H1 (cell line): ENCODE data around the gene DENND2A. TPM values are rescaled to one million over a fixed set of nuclear protein-coding genes. Genes with fewer than 3 reads are reported as not detected.

Source experiments
- CTCF ChIA-PET: fragments of 300-600 bp; sonication (Branson Sonifier 250); formaldehyde crosslinking; loops from one replicate; lab custom pipeline; 2021; ENCODE audit not compliant: partially characterized antibody; lab: Charles Lee
- POLR2A ChIA-PET: fragments of 300-600 bp; sonication (Branson Sonifier 250); formaldehyde crosslinking; loops from one replicate; lab custom pipeline; 2021; ENCODE audit warnings: inconsistent platforms; ENCODE audit not compliant: partially characterized antibody; lab: Charles Lee
- DNase-seq, 2 experiments: peaks; one replicate each; pipeline versions ENCODE4 v3.0.0 to v3.0.0-alpha.2; 2010 to 2022; ENCODE audit warnings: low spot score in 2 of 2, low read depth in 1 of 2, mixed read lengths in 1 of 2
- FAIRE-seq: peaks from 2 replicates; lab custom pipeline; 2011; peaks lifted over from hg19 to GRCh38; lab: Jason Lieb, UNC
- H2AFZ ChIP-seq: 2 replicates; pipeline ENCODE4 v1.8.1; 2012; ENCODE audit warnings: low read length, inconsistent platforms
- H2AK5ac ChIP-seq: 2 replicates; pipeline ENCODE4 v1.6.1; 2013; ENCODE audit warnings: low read depth, low read length
- H2BK120ac ChIP-seq: replicated peaks from 2 replicates; pipeline ENCODE3; 2013; ENCODE audit warnings: low read depth, low read length, inconsistent platforms
- H2BK12ac ChIP-seq: 2 replicates; pipeline ENCODE4 v1.6.1; 2013; ENCODE audit warnings: low read depth, low read length
- H2BK15ac ChIP-seq: 2 replicates; pipeline ENCODE4 v1.6.1; 2013; ENCODE audit warnings: low read length
- H2BK20ac ChIP-seq: 2 replicates; pipeline ENCODE4 v1.6.1; 2013; ENCODE audit warnings: low read length
- H2BK5ac ChIP-seq: 2 replicates; pipeline ENCODE4 v1.6.1; 2013; ENCODE audit warnings: low read depth, low read length
- H3K14ac ChIP-seq: 2 replicates; pipeline ENCODE4 v1.6.1; 2013; ENCODE audit warnings: inconsistent platforms; ENCODE audit not compliant: insufficient read length
- H3K18ac ChIP-seq: 2 replicates; pipeline ENCODE4 v1.6.1; 2013; ENCODE audit warnings: low read length; ENCODE audit errors: extremely low read depth
- H3K23ac ChIP-seq: 2 replicates; pipeline ENCODE4 v1.6.1; 2013; ENCODE audit warnings: inconsistent platforms; ENCODE audit not compliant: insufficient read length
- H3K23me2 ChIP-seq: 2 replicates; pipeline ENCODE4 v1.6.1; 2013; ENCODE audit warnings: low read depth, low read length
- H3K27ac ChIP-seq: 2 replicates; pipeline ENCODE4 v1.6.1; 2011; ENCODE audit warnings: low read depth, low read length, inconsistent platforms
- H3K27me3 ChIP-seq, 4 experiments: replicated peaks in 1 of 4; 1 replicate in 1 of 4; 2 replicates in 3 of 4; pipeline versions ENCODE4 v1.6.1 to v1.8.1; 2011 to 2013; ENCODE audit warnings: low read length in 3 of 4, mild to moderate bottlenecking in 3 of 4, inconsistent platforms in 2 of 4, mixed read lengths in 2 of 4, moderate library complexity in 1 of 4; ENCODE audit not compliant: control insufficient read depth in 3 of 4, insufficient read depth in 3 of 4; ENCODE audit errors: extremely low read depth in 1 of 4
- H3K36me3 ChIP-seq, 4 experiments: 2 replicates each; pipeline versions ENCODE4 v1.6.1 to v1.8.1; 2011 to 2013; ENCODE audit warnings: mild to moderate bottlenecking in 4 of 4, low read length in 3 of 4, moderate library complexity in 2 of 4, control low read depth in 1 of 4, inconsistent platforms in 1 of 4; ENCODE audit not compliant: insufficient read depth in 4 of 4, control insufficient read depth in 2 of 4
- H3K4ac ChIP-seq: replicated peaks from 2 replicates; pipeline ENCODE3; 2013; ENCODE audit warnings: low read length, low read depth, mixed read lengths, inconsistent platforms; ENCODE audit not compliant: insufficient read length
- H3K4me1 ChIP-seq, 4 experiments: replicated peaks in 1 of 4; 1 replicate in 1 of 4; 2 replicates in 3 of 4; pipeline versions ENCODE4 v1.6.1 to v1.8.1; 2011 to 2013; ENCODE audit warnings: low read length in 3 of 4, inconsistent platforms in 2 of 4, mixed read lengths in 1 of 4; ENCODE audit not compliant: insufficient read depth in 4 of 4, control insufficient read depth in 3 of 4
- H3K4me2 ChIP-seq, 2 experiments: 2 replicates each; pipeline versions ENCODE4 v1.6.1 to v1.8.1; 2011 to 2013; ENCODE audit warnings: low read depth in 2 of 2, low read length in 2 of 2, control low read depth in 1 of 2, inconsistent platforms in 1 of 2, mild to moderate bottlenecking in 1 of 2; ENCODE audit not compliant: insufficient read depth in 1 of 2
- H3K4me3 ChIP-seq, 4 experiments: fragments of 200-600, 300-600 bp in 1 of 4; sonication (generic), shearing (Covaris generic), sonication (Bioruptor Twin) in 1 of 4; 2 replicates each; pipeline versions ENCODE4 v1.5.1 to v1.8.1; 2011 to 2016; ENCODE audit warnings: low read length in 4 of 4, low read depth in 3 of 4, control low read depth in 2 of 4, inconsistent platforms in 2 of 4, mild to moderate bottlenecking in 2 of 4, mixed read lengths in 1 of 4, moderate library complexity in 1 of 4; ENCODE audit not compliant: insufficient read depth in 2 of 4; ENCODE audit errors: extremely low read depth in 1 of 4
- H3K56ac ChIP-seq: replicated peaks from 2 replicates; pipeline ENCODE3; 2013; ENCODE audit warnings: low read depth, mild to moderate bottlenecking, mixed read lengths, low read length, inconsistent platforms; ENCODE audit not compliant: insufficient read length
- H3K79me1 ChIP-seq: 2 replicates; pipeline ENCODE4 v1.6.1; 2013; ENCODE audit warnings: low read depth, low read length, control low read depth
- H3K79me2 ChIP-seq, 2 experiments: 2 replicates each; pipeline versions ENCODE4 v1.6.1 to v1.8.1; 2012 to 2013; ENCODE audit warnings: low read length in 2 of 2, mild to moderate bottlenecking in 2 of 2, inconsistent platforms in 1 of 2; ENCODE audit not compliant: insufficient read depth in 2 of 2, control insufficient read depth in 1 of 2
- H3K9ac ChIP-seq, 4 experiments: replicated peaks in 1 of 4; 1 replicate in 1 of 4; 2 replicates in 3 of 4; pipeline versions ENCODE4 v1.6.1 to v1.8.1; 2011 to 2013; ENCODE audit warnings: low read depth in 3 of 4, low read length in 3 of 4, control low read depth in 2 of 4, mild to moderate bottlenecking in 2 of 4, moderate library complexity in 2 of 4, inconsistent platforms in 1 of 4; ENCODE audit errors: extremely low read depth in 1 of 4
- H3K9me3 ChIP-seq, 2 experiments: 2 replicates each; pipeline versions ENCODE4 v1.6.1 to v1.8.1; 2012 to 2013; ENCODE audit warnings: mild to moderate bottlenecking in 2 of 2, moderate library complexity in 2 of 2, control low read depth in 1 of 2, inconsistent platforms in 1 of 2, low read depth in 1 of 2, low read length in 1 of 2, mixed read lengths in 1 of 2; ENCODE audit not compliant: insufficient read depth in 2 of 2
- H4K20me1 ChIP-seq, 2 experiments: replicated peaks in 1 of 2; 2 replicates each; pipeline versions ENCODE3 to v1.8.1; 2011 to 2013; ENCODE audit warnings: inconsistent platforms in 2 of 2, low read length in 2 of 2, mild to moderate bottlenecking in 1 of 2; ENCODE audit not compliant: insufficient read depth in 2 of 2, control insufficient read depth in 1 of 2
- H4K5ac ChIP-seq: 2 replicates; pipeline ENCODE4 v1.6.1; 2013; ENCODE audit warnings: low read length, low read depth, mixed read lengths, inconsistent platforms; ENCODE audit not compliant: insufficient read length
- H4K8ac ChIP-seq: 2 replicates; pipeline ENCODE4 v1.8.0; 2013; ENCODE audit warnings: mild to moderate bottlenecking, moderate library complexity, low read length, inconsistent platforms; ENCODE audit not compliant: insufficient read depth; ENCODE audit errors: extremely low read depth
- H4K91ac ChIP-seq: replicated peaks from 2 replicates; pipeline ENCODE3; 2013; ENCODE audit warnings: low read length, mixed read lengths, inconsistent platforms; ENCODE audit not compliant: insufficient read length
- CEBPB ChIP-seq: IDR thresholded peaks from 2 replicates; pipeline ENCODE4 v1.6.1; 2012; ENCODE audit warnings: low read depth, low read length
- FOSL1 ChIP-seq: IDR thresholded peaks from 2 replicates; pipeline ENCODE4 v1.6.1; 2011; ENCODE audit warnings: mild to moderate bottlenecking, low read depth, low read length, moderate library complexity; ENCODE audit not compliant: insufficient read depth
- GTF2F1 ChIP-seq: IDR thresholded peaks from 2 replicates; pipeline ENCODE4 v1.6.1; 2012; ENCODE audit warnings: low read depth, low read length, improper control_type of control experiment, borderline replicate concordance
- NRF1 ChIP-seq: IDR thresholded peaks from 2 replicates; pipeline ENCODE4 v1.6.1; 2011; ENCODE audit warnings: mild to moderate bottlenecking, low read depth, low read length, improper control_type of control experiment
- SP4 ChIP-seq: IDR thresholded peaks from 2 replicates; pipeline ENCODE4 v1.6.1; 2012; ENCODE audit warnings: low read length, inconsistent platforms
- YY1 ChIP-seq: IDR thresholded peaks from 2 replicates; pipeline ENCODE4 v1.6.1; 2011; ENCODE audit warnings: low read depth, mild to moderate bottlenecking, low read length
- WGBS, 2 experiments: shearing (Covaris generic) in 1 of 2; methylation state at CpG; one replicate each; pipeline versions ENCODE4 v1.1.6 to v1.1.7; 2013 to 2015; ENCODE audit warnings: low lambda C conversion rate in 2 of 2, mixed read lengths in 2 of 2, inconsistent platforms in 1 of 2, low coverage in 1 of 2, missing lambda C conversion rate in 1 of 2; ENCODE audit not compliant: insufficient replicate concordance in 2 of 2, insufficient coverage in 1 of 2, insufficient read length in 1 of 2; ENCODE audit errors: extremely low coverage in 1 of 2, missing lambda C conversion rate in 1 of 2; 5-methylcytosine and 5-hydroxymethylcytosine counted together
- polyA plus RNA-seq, 7 experiments: library from polyadenylated mRNA; depleted of rRNA in 3 of 7; stranded (reverse) in 5 of 7; unstranded in 2 of 7; fragments of >200 nt in 5 of 7; fragments of 200-250 nt in 2 of 7; gene quantifications; 1 replicate in 5 of 7; 2 replicates in 1 of 7; 4 replicates in 1 of 7; pipeline versions ENCODE4 v1.2.1 to v1.2.3, GENCODE V29; 2011 to 2013; ENCODE audit warnings: missing spikeins in 2 of 7, mixed read lengths in 2 of 7
- total RNA-seq: library from RNA; stranded (reverse); fragmentation: NEBNext Ultra II Directional; extraction: Animal tissue kit (Norgen Biotek cat#: 25700); gene quantifications from 2 replicates; pipeline ENCODE4 v1.2.1, GENCODE V29; 2021
- TF ChIP-seq, protein P1 (sequence below): IDR thresholded peaks from 2 replicates; pipeline ENCODE4 v1.6.1; 2012; ENCODE audit warnings: low read length, inconsistent platforms
- TF ChIP-seq, protein P2 (sequence below): IDR thresholded peaks from 2 replicates; pipeline ENCODE4 v1.6.1; 2011; ENCODE audit warnings: low read depth, mild to moderate bottlenecking, low read length; ENCODE audit not compliant: insufficient read depth

The DENND2A gene
- total and polyA plus RNA-seq, 2 of the 8 experiments (the other 6 are each of a cell fraction or from before 2014, with no cell fraction given): 5.0 to 13.0 TPM

DNA sequence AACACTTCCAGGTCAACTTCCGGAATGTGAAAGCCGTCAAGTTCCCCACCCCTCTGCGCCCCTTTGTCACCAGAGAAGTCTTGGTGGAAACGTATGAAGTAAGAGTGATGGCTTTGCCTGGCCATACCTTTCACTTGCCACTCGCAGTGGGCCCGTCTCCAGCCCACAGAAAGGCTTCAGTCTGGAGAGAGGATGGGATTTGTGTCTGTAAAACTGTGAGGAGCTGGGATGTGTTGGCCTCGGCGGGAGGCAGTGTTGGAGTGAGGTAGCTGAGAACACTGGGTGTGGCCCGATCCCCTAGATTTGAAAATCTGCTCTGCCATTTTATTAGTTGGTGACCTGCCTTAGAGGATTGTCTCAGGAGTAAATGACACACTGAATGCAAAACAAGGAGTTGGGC is 38.6 kb upstream of the DENND2A start:
- H3K4ac ChIP-seq: no peak overlapping the region
- no peak for DNase-seq
- H3K9me3 ChIP-seq: no peaks in the 10 kb centered on the region
- H2AK5ac ChIP-seq: no peak overlapping the region
- no peak overlapping the region for H3K18ac ChIP-seq
- H3K23me2 ChIP-seq: no peaks in the 10 kb centered on the region; the same call in 1 of the 2 replicates
- H3K79me2 ChIP-seq: no peaks in the 10 kb centered on the region
- CTCF ChIA-PET: interaction anchor here (0.7 to 1.4 kb wide), 3 partner anchors 36 to 304 kb away, joined by 3 read pairs; no protein-coding TSS in a partner anchor
- H2BK120ac ChIP-seq: no peak overlapping the region
- H3K4me2 ChIP-seq: no peak overlapping the region
- 85% methylated on average over 9 of the region's 9 CpGs; no CpG with 5 or more reads in 1 of the 2 experiments for whole genome bisulfite sequencing, 2 experiments
- H3K56ac ChIP-seq: no peak overlapping the region
- no peak overlapping the region for H2BK12ac ChIP-seq
- H4K20me1 ChIP-seq: no peaks in the 10 kb centered on the region
- H3K23ac ChIP-seq: no peak overlapping the region
- no peak overlapping the region for H4K8ac ChIP-seq
- no peak overlapping the region for H3K14ac ChIP-seq
- H2BK5ac ChIP-seq: no peak overlapping the region
- peaks cover 0 to 2% (median 0%) of the 10 kb centered on the region in 4 experiments; a peak in 3 of 7 replicates for H3K27me3 ChIP-seq
- TF ChIP-seq, protein P1, sequence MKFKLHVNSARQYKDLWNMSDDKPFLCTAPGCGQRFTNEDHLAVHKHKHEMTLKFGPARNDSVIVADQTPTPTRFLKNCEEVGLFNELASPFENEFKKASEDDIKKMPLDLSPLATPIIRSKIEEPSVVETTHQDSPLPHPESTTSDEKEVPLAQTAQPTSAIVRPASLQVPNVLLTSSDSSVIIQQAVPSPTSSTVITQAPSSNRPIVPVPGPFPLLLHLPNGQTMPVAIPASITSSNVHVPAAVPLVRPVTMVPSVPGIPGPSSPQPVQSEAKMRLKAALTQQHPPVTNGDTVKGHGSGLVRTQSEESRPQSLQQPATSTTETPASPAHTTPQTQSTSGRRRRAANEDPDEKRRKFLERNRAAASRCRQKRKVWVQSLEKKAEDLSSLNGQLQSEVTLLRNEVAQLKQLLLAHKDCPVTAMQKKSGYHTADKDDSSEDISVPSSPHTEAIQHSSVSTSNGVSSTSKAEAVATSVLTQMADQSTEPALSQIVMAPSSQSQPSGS: no peak
- TF ChIP-seq YY1: no peak
- TF ChIP-seq, protein P2, sequence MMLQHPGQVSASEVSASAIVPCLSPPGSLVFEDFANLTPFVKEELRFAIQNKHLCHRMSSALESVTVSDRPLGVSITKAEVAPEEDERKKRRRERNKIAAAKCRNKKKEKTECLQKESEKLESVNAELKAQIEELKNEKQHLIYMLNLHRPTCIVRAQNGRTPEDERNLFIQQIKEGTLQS: no peak
- no peak for TF ChIP-seq SP4
- no peak for TF ChIP-seq GTF2F1
- TF ChIP-seq FOSL1: no peak
- TF ChIP-seq CEBPB: no peak
- TF ChIP-seq NRF1: no peak
- H3K79me1 ChIP-seq: no peaks in the 10 kb centered on the region
- H3K9ac ChIP-seq: no peak overlapping the region
- no peak overlapping the region for H2BK15ac ChIP-seq
- H3K4me1 ChIP-seq: 0 out of 7 replicates have a peak, but pooled peaks cover 0 to 2% (median 0%) of the 10 kb centered on the region in 4 experiments
- no peak overlapping the region for H4K5ac ChIP-seq
- no peaks in the 10 kb centered on the region for H3K36me3 ChIP-seq
- H2AFZ ChIP-seq: no peak overlapping the region
- no peak overlapping the region for H2BK20ac ChIP-seq
- no peak overlapping the region for H4K91ac ChIP-seq
- FAIRE-seq: no peak
- H3K4me3 ChIP-seq: no peak overlapping the region
- H3K27ac ChIP-seq: no peak overlapping the region
- POLR2A ChIA-PET: no interaction called here
